Suprapubic skin (tissue), 4 donors: ENCODE results near the gene DPYSL5.

Source experiments
- CTCF ChIP-seq, 2 donors: fragments of 200-600 bp in 1 of 2; fragments of 450-650 bp in 1 of 2; sonication (generic) in 1 of 2; IDR thresholded peaks; one replicate each; pipeline ENCODE4 v1.5.1; 2016 to 2019; ENCODE audit warnings: antibody characterized with exemption in 2 of 2, mild to moderate bottlenecking in 1 of 2, moderate library complexity in 1 of 2
- EP300 ChIP-seq: sonication (generic); formaldehyde crosslinking; IDR thresholded peaks from one replicate; pipeline ENCODE4 v1.6.1; 2017; ENCODE audit warnings: antibody characterized with exemption
- POLR2A ChIP-seq, 2 donors: fragments of 450-650 bp; IDR thresholded peaks; one replicate each; pipeline ENCODE4 v1.6.1; 2017; ENCODE audit warnings: antibody characterized with exemption in 2 of 2, mild to moderate bottlenecking in 2 of 2, moderate library complexity in 2 of 2
- POLR2AphosphoS5 ChIP-seq, 3 donors: sonication (generic); formaldehyde crosslinking; IDR thresholded peaks; one replicate each; pipeline ENCODE4 v1.6.1; 2017; ENCODE audit warnings: antibody characterized with exemption in 3 of 3

- no peak for TF ChIP-seq POLR2A (IDR thresholded peaks at IDR 0.05)
- no peak for TF ChIP-seq EP300
- no peak for TF ChIP-seq CTCF (IDR thresholded peaks at IDR 0.05)
- TF ChIP-seq POLR2AphosphoS5 (IDR thresholded peaks at IDR 0.05) = no peak
These were observed at the start of gene DPYSL5 for GRCh38 chr2:26847655-26848335.
